ENCODE results near the gene CHST8. TPM values are rescaled to one million over a fixed set of nuclear protein-coding genes. Genes with fewer than 3 reads are reported as not detected.

CHST8 gene
- total RNA-seq, 2 donors from 2014 or later = 1.6 to 3.8 TPM

GRCh38 chr19:33724721-33725060, 102.9 kb downstream of the CHST8 start:
- Histone ChIP-seq H3K27ac (ENCODE audit: low read depth, low read length) (peak overlapping the region; percentile 83), H3K4me1 (ENCODE audit: control insufficient read depth, insufficient read depth, low read length) (no peaks in the 10 kb centered on the region), H3K4me3 (ENCODE audit: low read length) (no peak overlapping the region), H3K9ac (ENCODE audit: extremely low read depth, low read length, poor library complexity, severe bottlenecking) (no peak overlapping the region), H3K27me3 (ENCODE audit: control insufficient read depth, insufficient read depth, low read length, poor library complexity, severe bottlenecking) (no peaks in the 10 kb centered on the region), H3K9me3 (ENCODE audit: control insufficient read depth, low read length) (no peaks in the 10 kb centered on the region), H3K36me3 (ENCODE audit: control insufficient read depth, insufficient read depth, low read length) (no peaks in the 10 kb centered on the region)
- H3K4me1 Mint-ChIP-seq = peaks cover 10% of the 10 kb centered on the region
- H3K9me3 Mint-ChIP-seq = no peaks in the 10 kb centered on the region
- no peaks in the 10 kb centered on the region for H3K27me3 Mint-ChIP-seq (ENCODE audit: insufficient read depth)
- no peak overlapping the region for H3K4me3 Mint-ChIP-seq
- WGBS, 2 experiments (ENCODE audit: insufficient coverage in 1 of 2, insufficient read length in 1 of 2) = 90 to 93% methylated on average over 5 to 7 of the region's 7 CpGs
- no peaks in the 10 kb centered on the region for H3K36me3 Mint-ChIP-seq (ENCODE audit: low read depth)
- peak overlapping the region; percentile 35 for H3K27ac Mint-ChIP-seq
- no peak for TF ChIP-seq CTCF (conservative IDR thresholded peaks at IDR 0.05)
- no peak for DNase-seq

- WGBS, 2 experiments (ENCODE audit: insufficient coverage in 1 of 2, insufficient read length in 1 of 2) = 94 to 100% methylated on average over 1 to 9 of the region's 9 CpGs
- H3K4me3 ChIP-seq (ENCODE audit: low read length) = no peak overlapping the region
- no peak overlapping the region for H3K4me3 Mint-ChIP-seq
- no peak overlapping the region for H3K27ac Mint-ChIP-seq
- no peak overlapping the region for H3K27ac ChIP-seq (ENCODE audit: low read depth, low read length)
- no peaks in the 10 kb centered on the region for H3K9me3 Mint-ChIP-seq
- no peak overlapping the region for H3K9ac ChIP-seq (ENCODE audit: extremely low read depth, low read length, poor library complexity, severe bottlenecking)
- no peaks in the 10 kb centered on the region for H3K4me1 ChIP-seq (ENCODE audit: control insufficient read depth, insufficient read depth, low read length)
- no peak for DNase-seq
- H3K4me1 Mint-ChIP-seq = peaks cover 10% of the 10 kb centered on the region
- no peaks in the 10 kb centered on the region for H3K36me3 Mint-ChIP-seq (ENCODE audit: low read depth)
- no peaks in the 10 kb centered on the region for H3K36me3 ChIP-seq (ENCODE audit: control insufficient read depth, insufficient read depth, low read length)
- H3K9me3 ChIP-seq (ENCODE audit: control insufficient read depth, low read length) = no peaks in the 10 kb centered on the region
- H3K27me3 Mint-ChIP-seq (ENCODE audit: insufficient read depth) = no peaks in the 10 kb centered on the region
- H3K27me3 ChIP-seq (ENCODE audit: control insufficient read depth, insufficient read depth, low read length, poor library complexity, severe bottlenecking) = no peaks in the 10 kb centered on the region
- no peak for TF ChIP-seq CTCF (conservative IDR thresholded peaks at IDR 0.05)
Measured at GRCh38 chr19:33725567-33725966, 103.8 kb downstream of the CHST8 start.

- no peaks in the 10 kb centered on the region for H3K9me3 Mint-ChIP-seq
- H3K27ac Mint-ChIP-seq = no peak overlapping the region
- H3K27me3 Mint-ChIP-seq (ENCODE audit: insufficient read depth) = no peaks in the 10 kb centered on the region
Measured at GRCh38 chr19:33726756-33727155, 105.0 kb downstream of the CHST8 start.

More at GRCh38 chr19:33726756-33727155, 105.0 kb downstream of the CHST8 start:
- no peaks in the 10 kb centered on the region for H3K27me3 ChIP-seq (ENCODE audit: control insufficient read depth, insufficient read depth, low read length, poor library complexity, severe bottlenecking)
- H3K36me3 ChIP-seq (ENCODE audit: control insufficient read depth, insufficient read depth, low read length) = no peaks in the 10 kb centered on the region
- 79 to 90% methylated on average over 4 to 12 of the region's 12 CpGs for WGBS, 2 experiments (ENCODE audit: insufficient coverage in 1 of 2, insufficient read length in 1 of 2)
- H3K9me3 ChIP-seq (ENCODE audit: control insufficient read depth, low read length) = no peaks in the 10 kb centered on the region
- TF ChIP-seq CTCF (conservative IDR thresholded peaks at IDR 0.05) = no peak
- H3K4me3 ChIP-seq (ENCODE audit: low read length) = no peak overlapping the region
- no peak overlapping the region for H3K9ac ChIP-seq (ENCODE audit: extremely low read depth, low read length, poor library complexity, severe bottlenecking)
- no peak for DNase-seq
- no peak overlapping the region for H3K27ac ChIP-seq (ENCODE audit: low read depth, low read length)
- H3K4me1 ChIP-seq (ENCODE audit: control insufficient read depth, insufficient read depth, low read length) = no peaks in the 10 kb centered on the region
- H3K36me3 Mint-ChIP-seq (ENCODE audit: low read depth) = no peaks in the 10 kb centered on the region
- no peak overlapping the region for H3K4me3 Mint-ChIP-seq
- peaks cover 10% of the 10 kb centered on the region for H3K4me1 Mint-ChIP-seq

Data from endodermal cell (in vitro differentiated cells).